Measurements from ENCODE around the gene ESYT3. TPM values are rescaled to one million over a fixed set of nuclear protein-coding genes. Genes with fewer than 3 reads are reported as not detected.
"Not testable (repeated sequence)": the region's sequence is repeated elsewhere in the genome, so short reads cannot be mapped to it uniquely, and the experiment has no call there.

ESYT3 gene
- total RNA-seq, 1 donor from 2014 or later: not detected

GRCh38 chr3:138408751-138409570 is 25.5 kb upstream of the ESYT3 start:
- no peak for DNase-seq (ENCODE audit: low read depth, low spot score)

GRCh38 chr3:138412821-138413551 is 21.4 kb upstream of the ESYT3 start:
- DNase-seq (ENCODE audit: low read depth, low spot score): no peak

- not testable (repeated sequence) for DNase-seq (ENCODE audit: low read depth, low spot score)
These were observed 18.2 kb upstream of the ESYT3 start for GRCh38 chr3:138416236-138416635.

GRCh38 chr3:138417559-138417982 is 16.8 kb upstream of the ESYT3 start:
- peak; percentile 37 for DNase-seq (ENCODE audit: low read depth, low spot score)

GRCh38 chr3:138418601-138419206 is 15.7 kb upstream of the ESYT3 start:
- DNase-seq (ENCODE audit: low read depth, low spot score): no peak

DNA sequence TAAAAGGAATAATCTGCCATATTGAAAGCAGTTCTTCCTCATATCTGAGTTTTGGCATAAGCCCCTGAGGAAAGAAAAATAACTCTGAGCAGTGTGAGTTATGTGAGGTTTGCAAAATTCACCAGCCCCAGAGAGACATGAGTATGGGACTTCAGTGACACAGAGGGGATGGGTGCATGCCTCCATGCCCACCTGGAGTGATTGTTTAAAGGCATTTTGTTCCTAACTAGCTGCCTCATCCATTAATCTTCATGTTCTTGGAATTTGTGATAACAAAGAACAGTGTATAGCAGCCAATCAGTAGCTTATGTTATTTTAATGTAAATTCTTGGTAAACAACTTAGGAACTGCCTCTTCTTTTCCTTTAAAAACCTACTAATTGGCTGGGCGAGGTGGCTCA is 11.1 kb upstream of the ESYT3 start:
- no peak for DNase-seq (ENCODE audit: low read depth, low spot score)

GRCh38 chr3:138424323-138424722 is 10.1 kb upstream of the ESYT3 start:
- no peak for DNase-seq (ENCODE audit: low read depth, low spot score)

DNA sequence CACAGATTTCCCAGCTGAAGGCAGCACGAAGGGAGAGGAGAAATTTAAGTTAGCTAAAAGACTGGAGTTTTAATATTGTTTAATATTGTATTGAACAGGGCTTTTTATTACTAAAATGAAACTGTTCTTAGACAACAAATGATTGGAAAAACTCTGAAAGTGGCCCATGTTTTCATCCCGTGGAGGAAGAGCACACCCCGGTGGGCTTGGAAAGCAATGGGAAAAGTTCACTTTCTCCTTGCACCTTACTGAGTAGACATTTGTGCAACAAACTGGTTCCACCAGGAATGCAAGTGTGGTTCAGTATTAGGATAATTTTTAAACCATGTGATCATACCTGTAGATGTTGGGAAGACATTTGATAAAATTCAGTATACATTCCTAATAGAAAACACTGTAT is 8.2 kb upstream of the ESYT3 start:
- no peak for DNase-seq (ENCODE audit: low read depth, low spot score)

- not testable (repeated sequence) for DNase-seq (ENCODE audit: low read depth, low spot score)
These were observed 7.7 kb upstream of the ESYT3 start for GRCh38 chr3:138426754-138427153.

DNA sequence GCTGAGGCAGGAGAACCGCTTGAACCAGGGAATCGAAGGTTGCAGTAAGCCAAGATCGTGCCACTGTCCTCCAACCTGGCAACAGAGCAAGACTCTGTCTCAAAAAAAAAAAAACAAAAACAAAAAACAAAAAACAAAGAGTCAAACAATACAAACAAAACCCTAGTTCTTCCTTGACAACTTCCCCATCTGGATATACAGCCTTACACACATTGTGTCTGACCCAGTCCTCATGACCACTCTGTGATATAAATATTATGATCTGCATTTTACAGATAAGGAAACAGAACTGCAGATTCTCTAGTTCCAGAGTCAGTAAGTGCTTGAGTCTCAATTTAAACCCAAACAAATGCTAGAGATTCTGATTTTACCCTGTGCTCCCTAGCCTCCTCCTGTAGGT is 4.8 kb upstream of the ESYT3 start:
- DNase-seq (ENCODE audit: low read depth, low spot score): no peak

- no peak for DNase-seq (ENCODE audit: low read depth, low spot score)
These were observed 1.7 kb upstream of the ESYT3 start for GRCh38 chr3:138432576-138433240.

DNA sequence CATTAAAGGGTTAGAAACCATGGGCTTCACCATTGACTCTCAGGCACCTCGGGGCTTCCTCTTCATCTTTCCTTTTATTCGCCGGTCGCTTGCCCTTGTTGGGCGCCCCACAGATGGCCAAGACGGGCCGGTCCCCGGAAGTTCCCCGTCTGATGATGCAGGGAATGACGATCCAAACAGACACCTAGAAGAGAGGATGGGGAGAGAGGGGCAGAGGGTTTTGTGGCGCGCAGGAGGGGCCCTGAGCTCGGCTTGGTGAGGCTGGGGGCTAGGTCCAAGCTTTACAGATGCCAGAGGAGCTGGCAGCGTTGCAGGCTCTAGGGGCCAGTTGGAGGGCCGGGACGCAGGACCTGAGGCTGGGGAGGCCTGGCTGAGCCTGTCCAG is 532 bp upstream of the ESYT3 start:
- DNase-seq (ENCODE audit: low read depth, low spot score): no peak

GRCh38 chr3:138434875-138435772 is 708 bp downstream of the ESYT3 start:
- DNase-seq (ENCODE audit: low read depth, low spot score): no peak

GRCh38 chr3:138435840-138436239 is 1.4 kb downstream of the ESYT3 start:
- DNase-seq (ENCODE audit: low read depth, low spot score): no peak

DNA sequence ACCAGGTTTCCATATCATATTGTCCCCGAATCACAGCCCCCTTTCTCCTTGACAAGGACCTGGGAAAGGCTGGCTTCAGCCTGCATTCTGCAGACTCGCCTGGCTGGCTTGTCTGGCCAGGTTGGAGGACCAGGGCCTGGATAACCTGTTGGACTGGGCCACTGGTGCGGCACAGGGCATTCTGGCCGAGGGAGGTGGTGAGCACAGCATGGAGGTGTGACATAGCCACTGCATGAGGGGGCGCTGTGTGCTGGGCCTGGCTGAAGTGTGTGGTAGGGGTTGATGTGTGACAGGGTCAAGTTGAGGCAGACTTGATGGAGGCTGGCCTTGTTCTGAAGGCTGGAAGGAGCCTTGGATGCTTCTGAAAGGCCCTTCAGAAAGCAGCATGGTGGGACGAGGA is 2.9 kb downstream of the ESYT3 start:
- no peak for DNase-seq (ENCODE audit: low read depth, low spot score)

DNA sequence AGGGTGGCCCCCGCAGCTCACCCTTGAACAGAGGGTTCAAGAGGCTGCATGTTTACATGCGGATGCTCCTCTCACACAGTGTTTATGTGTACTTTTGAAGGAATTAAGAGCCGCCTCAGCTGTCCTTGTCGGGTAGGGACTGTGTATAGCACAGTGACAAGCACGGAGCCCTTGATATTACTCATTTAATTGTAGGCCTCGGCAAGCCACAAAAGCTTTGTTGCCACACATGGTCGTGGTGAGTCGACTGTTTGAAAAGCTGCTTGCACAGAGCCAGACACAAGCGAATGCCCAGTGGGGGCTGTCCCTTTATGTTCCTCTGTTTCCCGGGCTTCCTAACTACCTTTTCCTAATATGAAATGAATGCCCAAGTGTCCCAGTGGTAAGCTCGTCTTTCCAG is 4.5 kb downstream of the ESYT3 start:
- DNase-seq (ENCODE audit: low read depth, low spot score): no peak

DNA sequence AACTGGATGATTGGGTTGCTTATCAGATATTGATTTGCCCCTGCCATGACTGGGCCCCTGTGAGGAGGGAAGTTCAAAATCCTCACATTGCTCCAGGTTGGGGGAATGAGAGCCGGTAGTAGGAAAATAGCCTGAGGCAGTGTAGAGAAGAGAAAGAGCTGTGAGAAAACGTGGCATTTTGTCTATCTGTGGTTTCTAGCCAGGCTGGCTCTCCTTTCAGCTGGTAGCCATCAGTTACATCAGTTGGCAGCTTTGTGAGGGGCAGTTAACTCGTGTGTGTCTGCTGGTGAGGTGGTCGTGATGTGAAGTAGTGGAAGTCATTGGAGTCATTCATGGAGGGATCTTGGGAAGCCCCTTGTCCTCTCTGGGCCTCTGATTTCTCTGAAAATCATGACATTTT is 5.2 kb downstream of the ESYT3 start:
- no peak for DNase-seq (ENCODE audit: low read depth, low spot score)

GRCh38 chr3:138440121-138440521 is 5.7 kb downstream of the ESYT3 start:
- no peak for DNase-seq (ENCODE audit: low read depth, low spot score)

GRCh38 chr3:138440596-138440995 is 6.2 kb downstream of the ESYT3 start:
- no peak for DNase-seq (ENCODE audit: low read depth, low spot score)

DNA sequence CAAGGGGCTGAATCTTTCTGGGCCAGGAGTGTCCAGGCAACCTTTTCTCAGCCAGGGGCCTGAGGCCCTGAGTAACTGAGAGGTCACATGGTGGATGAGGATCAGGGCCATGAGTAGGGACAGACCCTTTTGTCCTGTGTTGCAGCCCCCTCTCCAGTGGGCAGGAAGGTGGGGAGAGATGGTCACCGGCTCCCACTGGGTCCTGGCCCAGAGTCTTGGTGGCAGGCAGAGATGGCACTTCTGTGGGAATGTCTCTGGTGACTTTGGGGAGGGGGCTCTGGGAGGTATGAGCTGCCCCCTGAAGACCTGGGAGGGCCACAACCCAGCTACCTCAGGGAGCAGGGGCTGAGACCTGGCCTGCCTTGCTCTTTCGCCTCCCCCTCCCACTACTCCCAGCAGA is 6.8 kb downstream of the ESYT3 start:
- DNase-seq (ENCODE audit: low read depth, low spot score): no peak

DNA sequence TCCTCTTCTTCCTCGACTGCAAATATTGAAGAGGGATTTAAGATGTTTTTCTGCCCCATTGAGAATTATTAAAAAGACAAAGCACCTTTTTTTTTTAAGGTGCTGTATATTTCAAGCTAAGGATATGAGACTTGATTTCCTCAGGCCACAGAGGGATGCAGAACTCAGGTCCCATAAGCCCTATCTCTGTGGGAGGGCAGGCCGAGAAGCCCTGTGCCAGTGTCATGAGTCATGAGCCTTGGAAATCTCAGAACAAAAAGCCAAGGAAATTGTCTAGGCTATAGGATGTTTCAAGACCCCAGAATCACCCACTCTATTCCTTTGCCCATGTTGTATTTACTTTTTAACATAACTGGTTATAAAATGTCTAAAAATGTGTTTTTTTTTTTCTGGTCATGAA is 7.3 kb downstream of the ESYT3 start:
- no peak for DNase-seq (ENCODE audit: low read depth, low spot score)

Data from pulmonary artery endothelial cell (primary cell).